ENCODE results near the gene ATXN1.

DNA sequence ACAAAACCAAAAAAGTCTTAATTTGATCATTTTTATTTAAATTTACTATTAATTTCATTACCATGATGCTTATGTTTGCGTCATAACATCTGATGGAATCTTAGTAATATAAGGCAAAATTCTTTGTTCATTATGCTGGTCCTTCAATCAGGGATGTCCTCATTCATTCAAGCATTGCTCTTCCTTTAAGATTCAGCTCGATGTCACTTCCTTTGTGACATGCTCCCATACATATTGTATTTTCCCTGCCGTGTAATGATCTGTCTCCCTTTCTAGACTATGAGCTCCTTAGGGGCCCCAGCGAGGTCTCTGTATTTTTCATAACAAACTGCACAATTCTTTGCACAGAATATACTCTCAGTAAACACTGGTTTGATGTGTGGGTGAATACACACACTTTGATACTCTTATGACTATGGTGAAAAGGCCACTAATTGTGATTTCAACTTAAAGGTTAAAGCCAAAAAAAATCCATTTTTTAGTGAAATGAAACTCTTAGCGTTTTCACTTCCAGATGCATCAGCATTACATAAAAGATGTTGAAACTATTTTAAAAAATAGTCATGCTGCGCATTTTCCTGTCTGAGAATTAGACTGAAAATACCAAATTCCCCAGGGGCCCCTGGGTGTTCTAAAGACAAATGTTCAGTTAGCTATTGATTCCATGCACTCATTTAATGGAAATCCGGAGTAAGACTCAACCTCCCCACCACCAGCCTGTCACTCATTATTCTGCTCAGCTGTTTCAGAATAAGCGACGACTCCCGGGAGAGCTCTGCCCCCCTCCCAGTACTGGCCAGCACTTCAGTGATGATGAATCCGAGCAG is 169.7 kb downstream of the ATXN1 start:
- TF ChIP-seq, protein P1, sequence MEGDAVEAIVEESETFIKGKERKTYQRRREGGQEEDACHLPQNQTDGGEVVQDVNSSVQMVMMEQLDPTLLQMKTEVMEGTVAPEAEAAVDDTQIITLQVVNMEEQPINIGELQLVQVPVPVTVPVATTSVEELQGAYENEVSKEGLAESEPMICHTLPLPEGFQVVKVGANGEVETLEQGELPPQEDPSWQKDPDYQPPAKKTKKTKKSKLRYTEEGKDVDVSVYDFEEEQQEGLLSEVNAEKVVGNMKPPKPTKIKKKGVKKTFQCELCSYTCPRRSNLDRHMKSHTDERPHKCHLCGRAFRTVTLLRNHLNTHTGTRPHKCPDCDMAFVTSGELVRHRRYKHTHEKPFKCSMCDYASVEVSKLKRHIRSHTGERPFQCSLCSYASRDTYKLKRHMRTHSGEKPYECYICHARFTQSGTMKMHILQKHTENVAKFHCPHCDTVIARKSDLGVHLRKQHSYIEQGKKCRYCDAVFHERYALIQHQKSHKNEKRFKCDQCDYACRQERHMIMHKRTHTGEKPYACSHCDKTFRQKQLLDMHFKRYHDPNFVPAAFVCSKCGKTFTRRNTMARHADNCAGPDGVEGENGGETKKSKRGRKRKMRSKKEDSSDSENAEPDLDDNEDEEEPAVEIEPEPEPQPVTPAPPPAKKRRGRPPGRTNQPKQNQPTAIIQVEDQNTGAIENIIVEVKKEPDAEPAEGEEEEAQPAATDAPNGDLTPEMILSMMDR (IDR thresholded peaks at IDR 0.05) = no peak
- no peak for TF ChIP-seq POLR2A (IDR thresholded peaks at IDR 0.05)
